ELF-1 (cell line): Measurements from ENCODE around the gene EPS15.
"Not testable (repeated sequence)": the region's sequence is repeated elsewhere in the genome, so short reads cannot be mapped to it uniquely, and the experiment has no call there.

Source experiments
- DNase-seq: peaks from one replicate; pipeline ENCODE4 v3.0.0-alpha.2; 2016; ENCODE audit warnings: low read depth, low spot score

The EPS15 gene

DNA sequence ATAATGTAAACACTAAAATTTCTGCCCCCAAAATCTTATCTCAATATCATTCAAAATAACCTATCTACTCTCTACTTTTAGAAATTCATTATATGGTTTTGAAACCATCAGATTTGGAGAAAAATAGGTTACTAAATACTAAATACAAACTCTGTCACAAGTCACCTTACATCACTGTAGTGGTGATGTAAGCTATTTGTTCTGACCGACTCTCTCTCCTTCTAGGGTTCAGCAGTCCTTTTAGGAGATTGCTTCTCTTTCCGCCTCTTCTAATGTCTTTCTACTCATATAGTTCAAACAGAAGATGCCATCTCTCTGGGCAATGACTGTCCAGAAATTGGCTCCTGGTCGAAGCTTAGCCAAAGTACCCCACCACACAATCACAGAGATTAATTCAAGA is 93.1 kb downstream of the EPS15 start:
- no peak for DNase-seq

DNA sequence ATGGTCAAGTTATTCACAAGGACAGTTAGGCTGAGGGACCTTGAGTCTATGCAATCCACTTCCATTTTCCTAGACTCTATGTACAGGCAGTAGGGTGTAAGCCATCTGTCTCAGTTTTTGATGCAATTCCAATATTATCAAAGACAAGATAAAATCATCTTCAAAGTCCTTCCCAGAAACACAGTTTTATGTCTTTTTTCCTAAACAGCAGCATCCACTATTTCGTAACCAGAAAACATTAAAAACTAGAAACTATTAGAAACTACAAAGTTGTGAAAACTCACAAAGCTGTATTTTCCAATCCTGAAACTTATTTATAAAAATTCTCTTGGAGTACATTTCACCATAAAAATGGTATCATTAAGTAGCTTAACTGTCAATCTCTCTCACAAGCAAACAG is 93.8 kb downstream of the EPS15 start:
- DNase-seq, result no peak

DNA sequence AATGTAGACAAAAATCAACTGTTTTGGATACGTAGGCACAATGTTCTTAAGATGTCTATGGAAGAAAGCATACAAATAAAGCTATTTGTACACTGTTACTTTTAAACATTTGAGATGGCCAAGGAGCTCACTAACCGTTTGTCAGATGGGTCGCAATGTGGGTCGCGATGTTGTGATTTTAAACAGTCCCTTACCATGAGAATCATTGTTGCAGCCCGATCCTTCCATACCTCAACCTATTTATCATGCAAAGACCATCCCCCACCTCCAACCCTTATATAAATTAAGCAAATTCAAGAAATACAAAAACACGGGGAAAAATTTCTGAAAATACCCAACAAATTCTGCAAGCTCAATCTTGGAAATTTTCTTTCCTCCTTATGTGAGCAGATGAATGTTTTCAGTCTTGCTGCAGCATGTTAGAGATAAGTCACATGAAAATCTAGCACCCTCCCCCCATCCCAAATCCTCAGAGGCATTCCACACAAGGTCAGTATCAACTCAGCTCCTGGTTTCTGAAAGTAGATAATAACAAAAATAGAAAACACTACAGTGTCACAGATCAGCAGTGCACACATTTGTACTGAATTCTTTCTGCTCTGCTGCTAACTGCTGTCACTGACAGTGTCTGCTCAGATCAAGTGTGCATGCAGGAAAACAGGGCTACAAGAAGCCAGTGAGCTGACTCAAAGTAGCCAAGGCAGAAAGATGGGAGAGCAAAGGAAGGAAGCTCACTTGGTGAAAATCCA is 95.8 kb downstream of the EPS15 start:
- no peak for DNase-seq

DNA sequence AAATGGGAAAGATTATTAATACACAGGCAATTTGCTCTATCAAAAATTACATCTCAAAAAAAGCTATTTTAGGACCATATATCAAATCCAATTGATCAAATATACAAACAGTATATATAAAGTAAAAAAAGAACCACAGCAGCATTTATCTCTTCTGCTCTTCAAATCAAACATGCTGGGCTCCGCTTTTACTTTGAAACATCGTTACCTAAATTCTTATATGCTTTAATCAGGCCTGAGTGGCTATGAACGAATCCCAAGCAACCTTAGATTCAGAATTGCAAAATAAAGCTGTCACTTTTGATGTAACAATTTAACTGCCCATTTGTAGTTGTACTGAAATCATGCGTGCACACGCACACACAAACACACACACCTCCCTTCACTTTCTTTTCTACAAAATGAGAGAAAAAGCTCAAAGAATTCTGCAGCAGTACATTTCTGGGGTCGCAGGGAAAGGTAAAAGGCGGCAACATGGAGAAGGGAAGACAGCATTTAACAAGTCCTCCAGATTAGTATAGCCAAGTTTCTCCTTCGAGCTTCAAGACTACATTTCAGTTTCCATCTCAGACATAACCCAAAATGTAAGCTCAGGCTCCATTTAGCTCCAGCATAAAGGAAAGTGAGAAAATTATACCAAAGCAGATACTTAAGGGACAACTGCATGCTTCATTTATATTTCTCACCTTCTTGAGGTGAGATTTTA is 96.5 kb downstream of the EPS15 start:
- DNase-seq, result no peak

DNA sequence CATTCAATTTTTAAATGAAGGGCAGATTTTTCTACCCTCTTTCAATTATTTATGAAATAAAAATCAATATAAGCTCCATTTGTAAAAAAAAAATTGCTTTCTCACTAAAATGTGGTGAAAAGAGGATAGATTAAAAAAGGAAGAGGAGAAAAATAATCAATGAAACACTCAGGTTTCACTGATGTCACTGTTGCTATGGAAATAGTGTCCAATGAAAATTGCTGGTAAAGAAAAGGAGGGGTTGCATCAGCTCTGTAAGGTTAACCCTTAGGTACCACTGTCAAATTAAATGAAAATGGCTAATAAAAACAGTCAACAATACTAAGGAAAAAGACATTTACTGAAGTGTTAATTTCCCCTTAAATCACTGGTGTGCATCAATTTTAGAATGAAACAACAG is 97.1 kb downstream of the EPS15 start:
- DNase-seq, result no peak

DNA sequence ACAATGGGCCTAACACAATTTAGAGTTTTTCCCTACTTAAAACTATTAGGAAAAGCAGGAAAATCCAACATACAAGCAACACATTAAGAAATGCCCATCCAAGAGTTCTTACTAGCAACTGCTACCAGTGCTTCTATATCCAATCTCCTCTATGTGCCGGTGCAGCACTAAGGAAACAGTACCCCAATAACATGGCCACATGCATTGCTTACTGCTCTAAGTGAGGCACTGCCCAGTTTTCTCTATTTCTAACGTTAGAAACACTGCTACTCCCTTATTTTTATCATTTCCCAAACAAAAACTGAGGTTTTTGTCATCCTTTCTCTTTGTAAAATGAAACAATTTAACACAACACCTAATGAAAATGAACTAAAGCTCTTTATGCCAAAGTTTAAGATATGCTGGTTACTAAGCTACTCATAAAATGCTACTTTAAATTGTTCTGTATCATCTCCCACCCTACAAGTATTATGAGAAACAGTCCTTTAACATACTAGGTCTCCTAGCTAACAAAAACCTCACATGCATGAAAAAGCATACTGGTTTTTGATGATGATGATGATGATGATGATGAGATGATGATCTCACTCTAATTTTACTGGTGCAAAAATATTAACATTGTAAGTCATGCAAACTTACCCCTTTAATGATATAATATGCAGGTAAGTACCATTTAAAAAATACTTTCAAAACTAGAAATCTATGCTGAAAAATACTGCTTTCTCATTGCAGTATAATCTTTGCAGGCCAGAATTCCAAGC is 98.0 kb downstream of the EPS15 start:
- DNase-seq, result no peak

DNA sequence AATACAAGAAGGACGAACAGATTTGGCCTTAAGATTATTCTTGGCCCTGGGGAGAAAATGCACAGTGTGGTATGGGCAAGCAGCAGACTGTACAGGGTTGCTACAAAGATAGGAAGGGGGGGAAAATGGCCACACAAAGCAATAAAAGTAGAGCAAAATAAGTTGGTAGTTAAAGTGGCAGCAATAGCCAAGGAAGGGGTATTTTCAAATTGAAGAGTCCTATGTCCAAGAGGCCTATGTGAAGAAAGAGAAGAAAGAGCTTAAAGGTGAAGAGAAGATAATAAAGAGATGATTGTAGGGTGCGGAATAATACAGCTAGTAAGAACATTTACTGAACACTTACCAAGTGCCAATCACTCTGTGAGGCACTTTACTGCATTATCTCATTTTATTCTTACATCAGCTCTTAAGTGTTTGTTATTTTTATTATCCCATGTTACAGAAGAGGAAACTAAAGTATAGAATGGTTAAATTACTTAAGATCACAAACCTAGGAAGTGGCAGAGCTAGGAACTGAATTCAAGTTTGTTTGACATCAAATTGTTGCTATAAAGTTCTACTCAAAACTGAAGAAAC is 100.6 kb downstream of the EPS15 start:
- no peak for DNase-seq

DNA sequence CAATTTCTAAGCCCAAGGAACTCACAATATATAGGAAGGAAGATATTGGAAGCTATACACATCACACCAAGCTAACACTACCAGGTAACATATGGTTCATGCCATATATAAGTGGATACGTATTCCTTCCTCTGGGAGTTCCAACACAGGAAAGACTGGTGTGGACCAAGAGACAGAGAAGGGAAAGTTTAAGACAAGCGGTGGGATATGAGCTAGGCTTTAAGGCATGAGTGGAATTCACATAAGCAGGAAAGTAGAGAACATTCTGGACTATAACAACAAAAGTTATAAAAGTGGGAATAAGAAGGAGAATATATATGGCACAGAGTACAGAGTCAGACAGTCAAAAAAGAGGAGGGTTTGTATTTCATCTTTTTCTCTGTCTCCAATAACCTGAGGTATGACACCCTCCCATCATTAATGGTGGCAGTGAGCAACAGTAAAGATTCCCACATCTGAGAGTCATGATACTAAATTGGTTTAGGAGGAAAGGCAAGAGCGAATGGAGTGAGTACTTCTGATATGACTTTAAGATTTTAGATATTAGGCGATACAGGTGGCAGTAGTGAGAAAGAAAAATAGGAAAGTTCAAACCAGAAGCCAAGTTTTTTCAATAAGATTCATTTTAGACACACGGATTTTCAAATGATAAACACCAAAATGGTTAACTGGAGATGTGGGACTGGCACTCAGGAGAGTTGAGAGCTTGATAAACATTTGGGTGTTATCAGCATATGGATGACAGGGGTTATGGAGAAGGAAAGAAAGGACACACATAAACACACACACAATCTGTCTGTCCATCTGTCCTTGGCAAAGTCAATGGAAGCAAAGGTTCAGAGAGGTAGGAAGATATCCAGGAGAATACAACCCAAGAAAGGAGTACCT is 101.3 kb downstream of the EPS15 start:
- no peak for DNase-seq

DNA sequence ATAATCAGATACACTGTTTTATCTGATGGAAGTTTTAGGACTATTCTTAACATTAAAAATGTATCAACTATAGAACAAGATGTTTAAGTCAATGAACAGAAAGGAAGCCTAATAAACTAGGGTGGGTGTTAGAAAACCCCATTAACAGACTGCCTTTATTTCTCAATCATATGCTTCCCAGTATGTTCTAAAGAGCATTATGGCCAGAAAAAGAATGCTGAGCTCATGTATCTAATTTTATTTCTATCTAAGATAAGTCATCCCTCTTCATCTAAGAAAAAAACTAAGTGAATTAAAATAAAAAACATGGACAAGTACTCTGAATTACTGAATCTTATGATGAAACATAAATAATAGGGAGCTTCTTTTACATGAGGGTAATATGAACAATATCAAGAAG is 102.2 kb downstream of the EPS15 start:
- DNase-seq, result no peak

DNA sequence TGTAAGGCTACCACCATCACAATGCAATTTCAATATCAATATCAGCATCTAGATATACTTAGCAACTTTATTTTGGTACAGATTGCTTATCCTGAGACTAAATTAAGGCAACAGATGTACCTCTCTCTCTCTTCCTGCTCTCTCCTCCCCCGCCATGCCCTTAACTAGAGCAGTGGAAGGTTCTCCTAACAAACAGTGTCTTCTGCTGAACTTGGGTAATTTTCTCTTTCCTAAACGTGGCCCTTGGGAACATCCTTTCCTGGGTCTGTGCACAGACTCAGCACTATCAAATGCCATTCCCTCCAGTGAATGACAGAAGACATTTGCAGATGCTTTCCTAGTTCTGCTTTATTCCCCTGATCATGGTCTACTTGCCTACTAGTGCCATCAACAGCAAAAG is 103.1 kb downstream of the EPS15 start:
- DNase-seq, result no peak

DNA sequence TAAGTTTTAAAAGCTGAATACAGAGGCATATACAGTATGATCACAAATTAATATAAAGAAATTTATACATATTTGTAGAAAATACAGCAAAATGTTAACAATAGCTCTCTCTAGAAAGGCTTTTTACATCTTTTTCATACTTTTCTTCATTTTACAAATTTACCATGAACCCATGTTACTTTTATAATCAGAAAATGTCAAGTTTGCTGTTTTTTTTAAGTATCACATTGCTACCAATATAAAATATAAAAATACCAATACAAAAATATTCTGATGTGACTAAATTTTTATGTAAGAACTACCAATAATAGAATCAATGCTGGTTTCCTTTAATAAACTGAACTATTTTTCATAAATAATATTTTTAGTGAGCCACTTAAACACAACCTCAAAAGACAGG is 104.3 kb downstream of the EPS15 start:
- DNase-seq, result no peak

DNA sequence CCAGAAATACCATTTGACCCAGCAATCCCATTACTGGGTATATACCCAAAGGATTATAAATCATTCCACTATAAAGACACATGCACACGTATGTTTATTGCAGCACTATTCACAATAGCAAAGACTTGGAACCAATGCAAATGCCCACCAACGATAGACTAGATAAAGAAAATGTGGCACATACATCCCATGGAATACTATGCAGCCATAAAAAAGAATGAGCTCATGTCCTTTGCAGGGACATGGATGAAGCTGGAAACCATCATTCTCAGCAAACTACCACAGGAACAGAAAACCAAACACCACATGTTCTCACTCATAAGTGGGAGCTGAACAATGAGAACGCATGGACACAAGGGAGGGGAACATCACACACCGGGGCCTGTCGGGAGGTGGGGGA is 107.2 kb downstream of the EPS15 start:
- DNase-seq, result not testable (repeated sequence)

DNA sequence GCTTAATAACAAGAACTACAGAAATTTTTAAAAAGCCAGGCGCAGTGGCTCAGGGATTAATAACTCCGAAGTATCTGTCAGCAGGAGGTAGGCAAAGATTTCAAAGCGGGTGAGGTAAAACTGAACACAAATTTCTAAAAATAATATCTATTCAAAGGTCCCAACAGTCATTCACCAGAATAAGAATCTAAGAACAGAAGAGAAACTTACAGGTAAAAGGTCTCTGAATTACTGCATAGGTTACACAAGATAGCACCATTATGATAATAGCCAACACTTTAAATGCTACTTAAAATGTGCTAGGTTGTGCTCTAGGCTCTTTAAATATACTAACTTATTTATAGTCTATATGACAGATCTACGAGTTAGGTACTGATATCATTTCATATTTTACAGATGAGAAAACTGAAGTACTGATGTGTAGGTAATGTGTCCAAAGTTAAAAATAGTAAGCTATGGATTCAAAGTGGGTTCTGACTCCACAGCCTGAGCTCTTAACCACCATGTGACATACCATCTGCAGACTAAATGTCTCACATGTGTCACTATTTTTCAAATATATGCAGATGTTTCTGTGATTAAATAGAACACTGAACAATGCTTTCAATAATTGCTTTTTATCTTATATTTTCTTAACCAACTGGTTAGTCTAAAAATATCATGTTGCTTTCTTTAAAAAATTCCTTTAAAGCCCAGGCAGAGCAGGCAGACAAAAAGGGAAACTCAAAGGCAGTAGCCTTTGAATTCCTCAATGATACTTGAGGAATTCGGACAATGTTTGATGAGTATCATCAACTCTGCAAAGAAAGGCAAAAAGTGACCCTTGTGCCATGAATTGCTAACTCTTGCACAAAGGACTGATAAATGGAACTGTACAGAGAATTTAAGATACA is 108.3 kb downstream of the EPS15 start:
- DNase-seq, result no peak

DNA sequence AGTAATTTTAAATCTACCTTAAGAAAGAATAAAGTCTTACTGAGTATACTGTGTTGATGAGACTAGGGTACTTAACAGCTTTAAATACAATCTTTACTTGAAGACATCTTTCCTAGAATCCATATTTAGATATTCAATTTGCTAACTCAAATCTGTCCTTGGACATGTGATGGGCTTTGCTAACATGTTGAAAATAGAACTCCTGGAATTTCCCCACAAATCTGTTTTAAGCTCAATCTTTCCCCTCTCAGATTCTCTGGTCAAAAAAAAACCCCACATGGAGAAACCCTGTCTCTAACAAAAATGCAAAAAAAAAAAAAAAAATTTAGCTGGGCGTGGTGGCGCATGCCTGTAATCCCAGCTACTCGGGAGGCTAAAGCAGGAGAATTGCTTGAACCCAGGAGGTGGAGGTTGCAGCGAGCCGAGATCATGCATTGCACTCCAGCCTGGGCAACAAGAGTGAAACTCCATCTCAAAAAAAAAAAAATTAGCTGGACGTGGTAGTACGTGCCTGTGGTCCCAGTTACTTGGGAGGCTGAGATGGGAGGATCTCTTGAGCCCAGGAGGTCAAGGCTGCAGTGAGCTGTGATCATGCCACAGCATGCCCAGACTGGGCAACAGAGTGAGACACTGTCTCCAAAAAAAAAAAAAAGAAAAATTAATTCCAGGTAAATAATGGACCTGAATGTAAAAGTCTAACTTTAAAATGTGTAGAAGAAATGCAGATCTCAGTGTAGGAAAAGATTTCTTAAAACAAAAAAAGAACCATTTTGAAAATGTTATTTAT is 109.1 kb downstream of the EPS15 start:
- not testable (repeated sequence) for DNase-seq

DNA sequence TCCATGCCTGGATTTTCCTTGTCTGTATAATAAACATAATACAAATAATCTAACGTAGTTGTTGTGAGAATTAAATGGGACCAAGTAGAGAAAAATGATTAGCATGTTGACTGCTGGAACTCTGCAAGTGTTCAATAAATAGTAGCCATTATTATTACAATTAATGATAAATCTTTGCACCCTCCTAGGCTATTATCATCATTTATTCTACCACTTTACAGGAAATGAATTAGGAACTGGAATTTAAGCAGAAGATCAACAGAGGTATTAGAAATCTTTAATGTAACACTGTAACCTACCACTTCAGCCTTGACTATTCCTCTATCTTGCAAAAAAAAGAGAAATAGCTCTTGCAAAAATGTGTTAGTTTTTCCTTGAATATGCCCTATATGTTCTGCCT is 126.8 kb downstream of the EPS15 start:
- DNase-seq, result no peak

DNA sequence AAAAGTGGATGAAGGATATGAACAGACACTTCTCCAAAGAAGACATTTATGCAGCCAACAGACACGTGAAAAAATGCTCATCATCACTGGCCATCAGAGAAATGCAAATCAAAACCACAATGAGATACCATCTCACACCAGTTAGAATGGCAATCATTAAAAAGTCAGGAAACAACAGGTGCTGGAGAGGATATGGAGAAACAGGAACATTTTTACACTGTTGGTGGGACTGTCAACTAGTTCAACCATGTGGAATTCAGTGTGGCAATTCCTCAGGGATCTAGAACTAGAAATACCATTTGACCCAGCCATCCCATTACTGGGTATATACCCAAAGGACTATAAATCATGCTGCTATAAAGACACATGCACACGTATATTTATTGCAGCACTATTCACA is 128.4 kb downstream of the EPS15 start:
- not testable (repeated sequence) for DNase-seq

DNA sequence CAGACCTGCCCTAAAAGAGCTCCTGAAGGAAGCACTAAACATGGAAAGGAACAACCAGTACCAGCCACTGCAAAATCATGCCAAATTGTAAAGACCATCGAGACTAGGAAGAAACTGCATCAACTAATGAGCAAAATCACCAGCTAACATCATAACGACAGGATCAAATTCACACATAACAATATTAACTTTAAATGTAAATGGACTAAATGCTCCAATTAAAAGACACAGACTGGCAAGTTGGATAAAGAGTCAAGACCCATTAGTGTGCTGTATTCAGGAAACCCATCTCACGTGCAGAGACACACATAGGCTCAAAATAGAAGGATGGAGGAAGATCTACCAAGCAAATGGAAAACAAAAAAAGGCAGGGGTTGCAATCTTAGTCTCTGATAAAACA is 131.8 kb downstream of the EPS15 start:
- DNase-seq, result not testable (repeated sequence)

DNA sequence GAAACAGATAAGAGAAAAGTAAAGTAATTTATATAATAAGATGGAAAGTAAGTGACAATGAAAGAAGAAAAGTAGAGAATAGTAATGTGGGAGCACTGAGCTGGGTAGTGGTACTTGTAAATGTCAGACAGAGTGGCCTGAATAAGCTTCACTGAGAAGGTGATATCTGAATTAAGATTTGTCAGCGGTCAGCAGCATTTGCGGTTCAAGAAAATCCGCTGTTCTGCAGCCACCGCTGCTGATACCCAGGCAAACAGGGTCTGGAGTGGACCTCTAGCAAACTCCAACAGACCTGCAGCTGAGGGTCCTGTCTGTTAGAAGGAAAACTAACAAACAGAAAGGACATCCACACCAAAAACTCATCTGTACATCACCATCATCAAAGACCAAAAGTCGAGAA is 132.8 kb downstream of the EPS15 start:
- DNase-seq, result not testable (repeated sequence)

DNA sequence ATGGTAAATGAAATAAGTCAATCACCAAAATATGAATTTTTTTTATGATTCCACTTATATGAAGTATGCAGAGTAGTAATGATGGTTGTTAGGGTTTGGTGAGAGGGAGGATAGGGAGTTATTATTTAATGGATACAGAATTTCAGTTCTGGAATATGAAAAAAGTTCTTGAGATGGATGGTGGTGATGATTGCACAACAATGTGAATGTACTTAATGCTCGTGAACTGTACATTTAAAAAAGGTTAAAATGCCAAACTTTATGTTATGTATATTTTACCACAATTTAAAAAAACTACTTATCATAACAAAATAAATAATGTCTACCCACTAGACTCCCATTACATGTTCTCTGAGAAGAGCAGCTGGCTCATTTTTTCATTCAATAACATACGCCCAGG is 133.3 kb downstream of the EPS15 start:
- no peak for DNase-seq
